Lower leg skin (tissue), 3 donors: ENCODE results near the gene PTGIS.

Experiments
- CTCF ChIP-seq, 3 donors: fragments of 450-650 bp; IDR thresholded peaks; one replicate each; pipeline ENCODE4 v1.5.1; 2016; ENCODE audit warnings: antibody characterized with exemption in 3 of 3, mild to moderate bottlenecking in 3 of 3, moderate library complexity in 2 of 3
- POLR2A ChIP-seq, 2 donors: fragments of 450-650 bp; IDR thresholded peaks; one replicate each; pipeline ENCODE4 v1.6.1; 2016 to 2017; ENCODE audit warnings: antibody characterized with exemption in 2 of 2, mild to moderate bottlenecking in 1 of 2, moderate library complexity in 1 of 2

- TF ChIP-seq POLR2A (IDR thresholded peaks at IDR 0.05) (no peak), CTCF (IDR thresholded peaks at IDR 0.05) (no peak)
Observed at GRCh38 chr20:49475292-49476015, 92.5 kb downstream of the PTGIS start.
